H9 (cell line): ENCODE data around the gene ZMIZ1. TPM values are rescaled to one million over a fixed set of nuclear protein-coding genes. Genes with fewer than 3 reads are reported as not detected.

Experiments
- DNase-seq: peaks from one replicate; pipeline ENCODE4 v3.0.0-alpha.2; 2017
- H2AFZ ChIP-seq: one replicate; pipeline ENCODE4 v1.6.1; 2013; ENCODE audit warnings: mild to moderate bottlenecking, low read length, control low read depth, moderate library complexity
- H2AK5ac ChIP-seq: 2 replicates; pipeline ENCODE4 v1.6.1; 2013; ENCODE audit warnings: low read length, control low read depth, mixed read lengths; ENCODE audit not compliant: insufficient read length
- H2BK120ac ChIP-seq: one replicate; pipeline ENCODE4 v1.6.1; 2013; ENCODE audit warnings: low read depth, mild to moderate bottlenecking, low read length, control low read depth, inconsistent platforms; ENCODE audit not compliant: poor library complexity, severe bottlenecking
- H2BK12ac ChIP-seq: 2 replicates; pipeline ENCODE4 v1.6.1; 2013; ENCODE audit warnings: low read length, control low read depth, mixed read lengths, low read depth; ENCODE audit not compliant: insufficient read length
- H2BK15ac ChIP-seq: 2 replicates; pipeline ENCODE4 v1.6.1; 2013; ENCODE audit warnings: low read depth, low read length, control low read depth
- H2BK20ac ChIP-seq: one replicate; pipeline ENCODE4 v1.6.1; 2013; ENCODE audit warnings: low read depth, mild to moderate bottlenecking, low read length, control low read depth, inconsistent platforms; ENCODE audit not compliant: poor library complexity, severe bottlenecking
- H2BK5ac ChIP-seq: 2 replicates; pipeline ENCODE4 v1.6.1; 2013; ENCODE audit warnings: low read length, control low read depth, mixed read lengths; ENCODE audit not compliant: insufficient read length
- H3K14ac ChIP-seq: 2 replicates; pipeline ENCODE4 v1.6.1; 2013; ENCODE audit warnings: low read length, control low read depth; ENCODE audit not compliant: insufficient read depth
- H3K18ac ChIP-seq: 2 replicates; pipeline ENCODE4 v1.6.1; 2013; ENCODE audit warnings: low read depth, mild to moderate bottlenecking, mixed read lengths, low read length, control low read depth; ENCODE audit not compliant: insufficient read length
- H3K23ac ChIP-seq: 2 replicates; pipeline ENCODE4 v1.6.1; 2013; ENCODE audit warnings: low read length, control low read depth, mixed read lengths, low read depth; ENCODE audit not compliant: insufficient read length
- H3K23me2 ChIP-seq: 2 replicates; pipeline ENCODE4 v1.6.1; 2013; ENCODE audit warnings: low read depth, mild to moderate bottlenecking, mixed read lengths, low read length, control low read depth; ENCODE audit not compliant: insufficient read length, poor library complexity, severe bottlenecking
- H3K27ac ChIP-seq: 2 replicates; pipeline ENCODE4 v1.5.1; 2013; ENCODE audit warnings: low read length, control low read depth, mixed read lengths, low read depth; ENCODE audit not compliant: insufficient read length
- H3K27me3 ChIP-seq: 2 replicates; pipeline ENCODE4 v1.6.1; 2013; ENCODE audit warnings: low read length, control low read depth, inconsistent platforms; ENCODE audit not compliant: insufficient read depth
- H3K4ac ChIP-seq: 2 replicates; pipeline ENCODE4 v1.6.1; 2013; ENCODE audit warnings: low read depth, mild to moderate bottlenecking, control low read depth, inconsistent platforms, low read length, moderate library complexity
- H3K4me1 ChIP-seq: 2 replicates; pipeline ENCODE4 v1.6.1; 2013; ENCODE audit warnings: low read length, control low read depth, inconsistent platforms; ENCODE audit not compliant: insufficient read depth
- H3K4me2 ChIP-seq: 2 replicates; pipeline ENCODE4 v1.6.1; 2013; ENCODE audit warnings: low read length, control low read depth, mixed read lengths; ENCODE audit not compliant: insufficient read length, insufficient read depth
- H3K56ac ChIP-seq: 2 replicates; pipeline ENCODE4 v1.6.1; 2013; ENCODE audit warnings: low read depth, mild to moderate bottlenecking, mixed read lengths, low read length, control low read depth; ENCODE audit not compliant: insufficient read length
- H3K79me1 ChIP-seq: 2 replicates; pipeline ENCODE4 v1.6.1; 2013; ENCODE audit warnings: low read depth, mild to moderate bottlenecking, moderate library complexity, low read length, control low read depth, inconsistent platforms; ENCODE audit not compliant: insufficient read depth, poor library complexity, severe bottlenecking
- H3K79me2 ChIP-seq: 2 replicates; pipeline ENCODE4 v1.6.1; 2013; ENCODE audit warnings: low read length, control low read depth, inconsistent platforms; ENCODE audit not compliant: insufficient read depth
- H3K9ac ChIP-seq: 2 replicates; pipeline ENCODE4 v1.6.1; 2013; ENCODE audit warnings: low read length, control low read depth, mixed read lengths; ENCODE audit not compliant: insufficient read length; ENCODE audit errors: extremely low read depth
- H3K9me3 ChIP-seq: one replicate; pipeline ENCODE4 v1.6.1; 2013; ENCODE audit warnings: low read depth, low read length, inconsistent platforms; ENCODE audit not compliant: control insufficient read depth
- H3T11ph ChIP-seq: one replicate; pipeline ENCODE4 v1.6.1; 2013; ENCODE audit warnings: mild to moderate bottlenecking, low read length, control low read depth, inconsistent platforms
- H4K20me1 ChIP-seq: one replicate; pipeline ENCODE4 v1.6.1; 2013; ENCODE audit not compliant: control insufficient read depth, insufficient read length, insufficient read depth
- H4K5ac ChIP-seq: 2 replicates; pipeline ENCODE4 v1.6.1; 2013; ENCODE audit warnings: low read depth, mild to moderate bottlenecking, mixed read lengths, low read length, control low read depth; ENCODE audit not compliant: insufficient read length
- H4K8ac ChIP-seq: replicated peaks from 2 replicates; pipeline ENCODE4 v1.6.1; 2013; ENCODE audit warnings: low read length, control low read depth, mixed read lengths, low read depth; ENCODE audit not compliant: insufficient read length
- H4K91ac ChIP-seq: 2 replicates; pipeline ENCODE4 v1.6.1; 2013; ENCODE audit warnings: low read depth, mild to moderate bottlenecking, moderate library complexity, mixed read lengths, low read length, control low read depth; ENCODE audit not compliant: insufficient read length
- H3K27ac Mint-ChIP-seq, 3 experiments: 2 replicates in 2 of 3; 3 replicates in 1 of 3; pipeline ENCODE4 v1.8.0; 2020 to 2021; ENCODE audit warnings: mixed read lengths in 3 of 3, mild to moderate bottlenecking in 1 of 3, moderate library complexity in 1 of 3
- H3K27me3 Mint-ChIP-seq: 2 replicates; pipeline ENCODE4 v1.8.0; 2021; ENCODE audit warnings: low read depth, mild to moderate bottlenecking, moderate library complexity, mixed read lengths
- H3K36me3 Mint-ChIP-seq, 3 experiments: 2 replicates in 2 of 3; 3 replicates in 1 of 3; pipeline ENCODE4 v1.8.0; 2020 to 2021; ENCODE audit warnings: low read depth in 3 of 3, mixed read lengths in 3 of 3; ENCODE audit not compliant: insufficient read depth in 1 of 3
- H3K4me1 Mint-ChIP-seq, 2 experiments: 2 replicates each; pipeline ENCODE4 v1.8.0; 2020; ENCODE audit warnings: mixed read lengths in 2 of 2
- H3K4me3 Mint-ChIP-seq, 2 experiments: 2 replicates in 1 of 2; 3 replicates in 1 of 2; pipeline ENCODE4 v1.8.0; 2020 to 2021; ENCODE audit warnings: mild to moderate bottlenecking in 2 of 2, mixed read lengths in 2 of 2, moderate library complexity in 1 of 2
- H3K9me3 Mint-ChIP-seq, 2 experiments: 2 replicates in 1 of 2; 3 replicates in 1 of 2; pipeline ENCODE4 v1.8.0; 2020; ENCODE audit warnings: mild to moderate bottlenecking in 2 of 2, mixed read lengths in 2 of 2, moderate library complexity in 1 of 2
- CTCF ChIP-seq: fragments of 200-600 bp; sonication (generic); conservative IDR thresholded peaks from 3 replicates; pipeline ENCODE4 v1.8.0; 2021; ENCODE audit warnings: antibody characterized with exemption, mild to moderate bottlenecking
- WGBS: extraction: QIAGEN DNeasy Blood & Tissue Kit; methylation state at CpG from one replicate; pipeline ENCODE4 v1.1.7; 2013; ENCODE audit warnings: missing lambda C conversion rate, low lambda C conversion rate, mixed read lengths; ENCODE audit not compliant: insufficient read length; ENCODE audit errors: extremely low coverage; 5-methylcytosine and 5-hydroxymethylcytosine counted together
- total RNA-seq: library from RNA; stranded (reverse); gene quantifications from 2 replicates; pipeline ENCODE4 v1.2.1, GENCODE V29; 2021

ZMIZ1 gene
- total RNA-seq, 1 experiment from 2014 or later, result 36.9 TPM

- no peak overlapping the region for H3K27ac ChIP-seq
- H2AK5ac ChIP-seq, result no peak overlapping the region
- H2AFZ ChIP-seq, result no peak overlapping the region
- H3K4ac ChIP-seq, result no peak overlapping the region
- Mint-ChIP-seq H3K27me3 (no peaks in the 10 kb centered on the region), H3K36me3 (peaks cover 2 to 14% (median 4%) of the 10 kb centered on the region in 3 experiments; a peak in 5 of 7 replicates), H3K9me3 (no peaks in the 10 kb centered on the region), H3K4me1 (peaks cover 32 to 39% of the 10 kb centered on the region in 2 experiments), H3K27ac (peak overlapping the region in 1 of 3 experiments; percentile 82; a peak in 1 of 7 replicates), H3K4me3 (no peak overlapping the region)
- H4K20me1 ChIP-seq, result no peaks in the 10 kb centered on the region
- DNase-seq, result no peak
- H3K9me3 ChIP-seq, result no peaks in the 10 kb centered on the region
- WGBS, result no CpG with 5 or more reads among the region's 5 CpGs
- no peaks in the 10 kb centered on the region for H3K23me2 ChIP-seq
- H3K9ac ChIP-seq, result no peak overlapping the region
- H3K18ac ChIP-seq, result no peak overlapping the region
- no peak overlapping the region for H2BK15ac ChIP-seq
- H2BK5ac ChIP-seq, result no peak overlapping the region
- H3K27me3 ChIP-seq, result no peaks in the 10 kb centered on the region
- no peaks in the 10 kb centered on the region for H3K79me2 ChIP-seq
- no peak overlapping the region for H3K23ac ChIP-seq
- H3K79me1 ChIP-seq, result no peaks in the 10 kb centered on the region
- H4K5ac ChIP-seq, result no peak overlapping the region
- H2BK20ac ChIP-seq, result no peak overlapping the region
- H3K14ac ChIP-seq, result no peak overlapping the region
- no peak for TF ChIP-seq CTCF
- no peak overlapping the region for H3K56ac ChIP-seq
- H2BK120ac ChIP-seq, result no peak overlapping the region
- H4K91ac ChIP-seq, result no peak overlapping the region
- no peak overlapping the region for H4K8ac ChIP-seq
- no peak overlapping the region for H3T11ph ChIP-seq
- no peak overlapping the region for H2BK12ac ChIP-seq
- H3K4me1 ChIP-seq, result no peaks in the 10 kb centered on the region
- no peak overlapping the region for H3K4me2 ChIP-seq
These were observed 102.7 kb downstream of the ZMIZ1 start for GRCh38 chr10:79171504-79171903.
